Left cardiac atrium (tissue), 4 donors: Measurements from ENCODE around the gene LAMB4. TPM values are rescaled to one million over a fixed set of nuclear protein-coding genes. Genes with fewer than 3 reads are reported as not detected.

ENCODE experiments used
- ATAC-seq, 2 donors: fragments of 200-7000 bp; cut with Tn5 transposase; one replicate each; pipeline ENCODE4 v1.9.1; 2020; ENCODE audit warnings: mild to moderate bottlenecking in 2 of 2, moderate library complexity in 2 of 2
- DNase-seq: peaks from one replicate; pipeline ENCODE4 v3.0.0-alpha.2; 2020
- intact Hi-C, 2 donors: fragments of 100-400 bp; cut with DNase I; formaldehyde crosslinking; loops; one replicate each; pipeline versions ENCODE4 v1.14.1 to v1.15.1; 2022 to 2023
- total RNA-seq, 2 donors: library from RNA; stranded (reverse); fragmentation: NEBNext Ultra II Directional; extraction: Animal tissue kit (Norgen Biotek cat#: 25700); gene quantifications; one replicate each; pipeline ENCODE4 v1.2.1, GENCODE V29; 2021
- donor health status: DM: no; HTN: yes; CAD: no.
- donor health status: DM: no; HTN: yes; CAD: no; lungs with severe emphysema.
- donor health status: DM: yes; HTN: yes; CAD: no.
- donor health status: Dilated cardiomyopathy.

LAMB4 gene
- total RNA-seq, 2 donors from 2014 or later = 0.16 to 0.47 TPM

DNA sequence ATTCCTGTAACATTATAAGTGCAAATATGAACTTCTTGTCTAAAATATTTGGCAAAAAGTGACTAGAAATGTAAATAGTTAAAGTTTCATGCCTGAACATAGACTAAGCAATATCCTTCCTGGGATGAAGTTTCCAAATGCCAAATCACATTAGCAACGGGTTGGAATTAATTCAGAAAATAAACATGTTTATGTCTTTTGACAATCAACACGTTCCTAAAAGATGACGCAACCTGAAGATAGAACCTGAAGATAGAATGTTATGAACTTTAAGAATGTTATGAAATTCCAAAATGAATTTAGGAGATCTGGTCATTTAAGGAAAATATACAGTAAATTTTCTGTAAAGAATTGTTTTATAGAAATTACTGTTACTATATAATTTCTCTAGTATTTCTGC lies 9.2 kb downstream of the LAMB4 start:
- ATAC-seq (peak in 1 of 2 donors; percentile 26), DNase-seq (no peak)
- intact Hi-C loops = no loop called here

DNA sequence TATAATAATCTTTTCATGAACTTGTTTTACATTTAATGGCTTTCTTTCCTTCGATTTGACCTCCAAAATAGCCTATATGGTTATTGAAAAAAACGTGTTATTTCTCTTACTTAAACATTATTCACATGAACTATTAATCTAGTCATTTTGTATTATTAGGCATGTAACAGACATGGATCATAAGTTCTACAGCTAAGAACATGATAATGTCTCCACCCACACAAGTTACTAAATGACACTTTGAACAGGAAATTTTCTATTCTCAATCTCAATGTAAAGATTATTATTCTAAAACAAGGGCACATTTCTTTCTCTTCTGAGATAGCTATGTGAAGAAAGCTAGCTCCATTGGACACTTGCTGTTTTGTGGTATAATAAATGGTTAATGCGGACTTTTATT lies 10.0 kb downstream of the LAMB4 start:
- no peak for ATAC-seq
- intact Hi-C loops = no loop called here
- no peak for DNase-seq

DNA sequence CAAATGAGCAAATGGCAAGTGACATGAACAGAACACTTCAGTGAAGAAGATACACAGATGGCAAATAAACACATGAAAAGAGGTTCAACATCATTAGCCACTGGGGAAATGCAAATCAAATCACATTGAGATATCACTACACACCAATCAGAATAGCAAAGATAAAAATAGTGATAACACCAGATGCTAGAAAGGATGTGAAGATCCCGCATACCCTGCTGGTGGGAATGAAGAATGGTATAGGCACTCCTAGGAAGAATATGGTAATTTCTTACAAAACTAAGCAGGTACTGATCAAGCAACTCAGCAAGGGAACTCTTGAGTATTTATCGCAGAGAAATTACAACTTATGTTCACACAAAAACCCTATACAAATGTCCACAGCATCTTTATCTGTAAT lies 11.2 kb downstream of the LAMB4 start:
- ATAC-seq (no peak), DNase-seq (no peak)
- intact Hi-C loops = no loop called here

DNA sequence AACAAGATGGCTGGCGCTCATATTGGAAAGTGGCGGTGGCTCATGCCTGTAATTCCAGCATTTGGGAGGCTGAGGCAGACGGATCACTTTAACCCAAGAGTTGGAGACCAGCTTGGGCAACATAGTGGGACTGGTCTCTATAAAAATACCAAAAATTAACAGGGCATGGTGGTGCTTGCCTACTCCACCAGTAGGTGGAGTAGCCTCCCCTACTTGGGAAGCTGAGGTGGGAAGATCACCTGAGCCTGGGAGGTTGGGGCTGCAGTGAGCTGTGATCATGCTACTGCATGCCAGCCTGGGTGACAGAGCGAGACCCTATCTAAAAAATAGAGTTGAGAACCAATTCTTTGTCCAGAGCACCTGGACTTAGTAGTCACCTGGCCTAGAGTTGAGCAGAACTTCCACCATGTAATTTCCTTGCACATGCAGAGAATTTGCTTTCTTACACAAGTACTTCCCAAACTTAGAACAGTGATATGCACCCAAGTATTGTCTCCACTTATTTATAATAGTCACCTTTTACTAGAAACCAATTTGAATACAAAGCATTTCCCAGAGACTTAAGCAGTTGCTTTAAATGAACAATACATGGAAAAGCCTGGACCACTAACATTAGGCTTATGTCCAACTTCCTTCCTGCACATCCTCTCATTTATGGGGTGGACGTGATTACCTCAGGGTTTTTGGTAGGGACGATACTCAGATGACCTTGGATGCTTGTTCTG lies 15.9 kb downstream of the LAMB4 start:
- peak in 1 of 2 donors; percentile 30 for ATAC-seq
- intact Hi-C loops = no loop called here
- DNase-seq = no peak

DNA sequence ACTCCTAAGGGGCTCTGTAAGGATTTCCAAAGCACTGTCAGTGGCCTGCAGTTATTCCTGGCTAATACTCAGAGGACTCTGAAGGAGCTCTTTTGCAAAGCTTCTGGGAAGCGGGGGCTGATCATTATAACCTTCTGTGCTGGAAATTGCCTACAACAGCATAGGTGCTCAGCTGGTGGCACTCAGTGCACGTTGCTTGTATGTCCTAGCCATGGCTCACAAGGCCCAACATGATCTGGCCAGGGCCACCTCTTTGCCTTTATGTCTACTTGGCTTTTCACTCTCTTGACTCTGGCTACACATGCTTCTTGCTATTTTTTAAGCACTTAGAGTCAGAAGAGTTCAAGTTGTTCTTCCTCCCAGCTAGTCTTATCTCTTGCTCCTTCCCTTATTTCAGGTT lies 17.5 kb downstream of the LAMB4 start:
- no peak for DNase-seq
- intact Hi-C loops = no loop called here
- peak in 1 of 2 donors; percentile 63 for ATAC-seq

DNA sequence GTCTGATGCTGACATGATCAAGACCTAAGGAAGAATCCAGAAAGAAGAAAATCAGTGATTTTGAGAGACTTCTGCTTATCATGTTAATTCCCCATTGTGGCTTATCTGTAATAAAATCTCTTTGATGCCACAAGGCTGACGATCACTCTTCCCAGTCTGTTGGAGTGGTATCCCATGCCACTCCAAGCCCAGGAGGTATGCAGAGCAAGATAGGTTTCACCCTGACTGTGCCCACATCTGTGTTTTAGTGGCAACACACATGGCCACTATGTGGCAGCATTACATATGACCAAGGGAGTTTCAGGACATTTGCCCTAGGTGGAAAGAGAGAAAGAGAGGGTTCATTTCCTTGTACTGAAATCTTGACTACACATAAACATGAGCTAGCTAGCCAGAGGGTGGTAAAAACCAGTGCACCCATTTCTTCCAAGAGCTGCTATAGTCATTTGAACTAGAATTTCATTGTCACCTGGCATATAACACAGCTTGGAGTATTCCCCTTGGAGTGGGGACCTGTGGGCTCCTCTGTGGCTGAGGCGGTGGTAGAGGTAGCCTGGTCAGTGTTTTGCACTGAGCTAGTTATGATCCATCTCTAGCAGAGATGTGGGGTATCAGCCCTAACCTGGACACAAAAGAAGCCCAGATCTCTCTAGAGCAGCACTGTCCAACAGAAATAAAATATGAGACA lies 20.8 kb downstream of the LAMB4 start:
- ATAC-seq = no peak
- DNase-seq = no peak
- intact Hi-C loops = no loop called here

DNA sequence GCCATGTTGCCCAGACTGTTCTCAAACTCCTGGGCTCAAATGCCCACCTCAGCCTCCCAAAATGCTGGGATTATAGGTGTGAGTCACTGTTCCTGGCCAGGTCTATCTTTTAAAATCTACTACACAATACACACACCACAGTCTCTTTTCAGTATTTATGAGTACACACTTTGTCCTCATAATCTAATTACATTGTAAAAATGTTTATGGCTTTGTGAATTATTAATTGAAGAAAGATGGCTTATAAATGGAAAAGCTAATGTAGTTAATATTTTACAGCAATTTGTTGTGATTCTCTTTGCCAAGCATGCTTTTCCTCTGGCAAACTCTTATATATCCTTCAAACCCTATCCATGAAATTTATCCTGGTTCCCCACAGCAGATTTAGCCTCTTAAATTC lies 22.0 kb downstream of the LAMB4 start:
- ATAC-seq = no peak
- intact Hi-C loops = no loop called here
- no peak for DNase-seq

DNA sequence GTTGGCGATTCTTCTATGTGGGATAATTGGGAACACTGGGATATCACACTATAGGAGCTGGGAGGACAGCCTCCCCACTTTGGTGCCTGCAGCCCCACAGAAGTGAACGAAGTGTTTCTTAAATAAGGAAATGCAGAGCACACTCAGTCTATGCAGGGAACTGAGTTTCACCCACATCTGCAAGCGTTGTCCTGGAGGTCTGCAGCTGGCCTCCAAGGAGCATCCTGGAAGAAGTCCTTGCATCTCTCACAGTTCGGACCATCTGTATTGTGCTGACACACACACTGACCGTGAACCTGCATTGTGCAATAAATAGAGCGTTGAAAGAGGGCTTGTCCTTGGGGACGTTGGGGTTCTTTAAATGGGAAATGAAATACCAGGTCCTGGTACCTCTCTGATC lies 25.8 kb downstream of the LAMB4 start:
- DNase-seq (no peak), ATAC-seq (peak in 1 of 2 donors; percentile 43)
- intact Hi-C loops = no loop called here

DNA sequence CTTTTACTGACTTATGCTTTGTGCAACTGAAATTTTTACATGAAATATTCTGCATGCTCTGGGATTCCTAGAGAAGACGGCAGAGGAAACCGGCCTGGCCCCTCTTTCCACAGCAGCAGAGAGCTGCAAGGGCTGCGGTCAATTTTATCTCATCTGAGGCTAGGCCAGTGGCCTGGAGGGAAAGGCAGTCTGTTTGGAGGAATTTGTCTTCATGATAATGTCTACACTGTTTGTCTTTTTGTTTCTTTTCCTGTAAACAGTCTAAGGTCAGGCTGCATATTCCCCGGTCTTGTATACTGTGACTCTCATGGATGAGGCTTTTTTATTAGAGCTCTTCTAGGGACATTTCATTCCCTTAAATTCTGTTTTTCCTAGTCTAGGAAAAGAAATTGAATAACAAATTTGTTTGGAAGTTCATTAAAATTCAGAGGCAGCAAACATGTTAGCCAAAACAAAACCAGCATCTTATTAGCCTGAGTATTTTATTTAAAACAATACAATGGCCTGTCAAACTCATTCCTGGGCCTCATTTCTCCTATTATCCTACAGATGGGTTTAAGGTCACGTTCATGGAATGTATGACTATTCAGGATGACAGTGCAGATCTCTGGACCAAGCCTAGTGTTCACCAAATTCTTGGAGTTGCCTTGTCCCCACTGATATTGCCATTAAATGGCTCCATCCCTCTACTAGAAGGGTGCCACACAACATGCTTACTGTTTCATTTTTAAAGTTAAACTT lies 26.4 kb downstream of the LAMB4 start:
- ATAC-seq = peak; percentile 63 to 70
- no peak for DNase-seq
- intact Hi-C loops = no loop called here

DNA sequence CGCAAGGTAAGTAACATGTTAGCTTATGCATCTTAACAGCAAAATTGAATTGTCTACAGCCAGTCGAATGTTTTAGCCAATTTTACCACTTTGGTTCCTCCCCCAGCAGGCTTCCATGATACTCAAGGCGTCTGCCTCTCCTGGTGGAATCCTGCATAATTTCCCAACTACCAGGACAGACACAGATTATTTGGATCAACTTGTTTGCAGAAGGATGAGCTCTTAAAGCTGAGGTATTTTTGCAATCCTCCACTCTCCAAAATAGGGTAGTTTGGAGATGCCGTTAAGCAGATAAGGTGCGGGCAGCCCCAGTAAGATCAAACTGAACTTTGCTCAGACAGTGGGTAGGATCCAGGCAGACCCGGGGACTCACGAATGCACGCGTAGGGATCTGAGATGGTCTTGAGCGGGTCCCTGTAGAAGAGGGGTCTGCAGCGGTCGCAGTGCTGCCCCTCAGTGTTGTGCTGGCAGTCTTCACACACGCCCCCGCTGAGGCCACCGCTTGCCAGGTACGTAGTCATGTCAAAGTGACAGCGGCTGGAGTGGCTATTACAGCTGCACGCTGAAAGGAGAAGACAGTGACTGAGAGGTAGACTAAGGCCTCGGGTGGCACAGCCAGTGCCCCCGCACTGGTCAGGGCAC lies 27.4 kb downstream of the LAMB4 start:
- ATAC-seq (no peak), DNase-seq (no peak)

DNA sequence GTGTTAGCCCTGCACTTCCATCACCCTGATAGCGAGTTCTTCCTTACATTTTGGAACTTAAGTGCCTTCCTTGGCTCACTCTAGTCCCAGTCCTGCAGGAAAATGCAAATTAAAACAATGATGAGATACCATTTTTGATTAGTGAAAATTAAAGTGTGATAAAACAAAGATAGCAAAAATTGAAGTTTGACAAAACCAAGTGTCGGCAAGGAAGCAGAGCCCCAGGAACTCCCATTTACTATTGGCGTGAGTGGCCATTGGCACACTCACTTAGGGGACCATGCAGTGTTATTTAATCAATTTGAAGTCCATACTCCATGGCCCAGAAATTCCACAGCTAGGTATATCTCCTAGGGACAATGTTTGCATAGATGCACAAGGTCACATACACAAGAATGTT lies 28.4 kb downstream of the LAMB4 start:
- ATAC-seq (no peak), DNase-seq (no peak)
- intact Hi-C loops = no loop called here

More for the DNA sequence above, 27.4 kb downstream of the LAMB4 start:
- intact Hi-C loops = no loop called here

DNA sequence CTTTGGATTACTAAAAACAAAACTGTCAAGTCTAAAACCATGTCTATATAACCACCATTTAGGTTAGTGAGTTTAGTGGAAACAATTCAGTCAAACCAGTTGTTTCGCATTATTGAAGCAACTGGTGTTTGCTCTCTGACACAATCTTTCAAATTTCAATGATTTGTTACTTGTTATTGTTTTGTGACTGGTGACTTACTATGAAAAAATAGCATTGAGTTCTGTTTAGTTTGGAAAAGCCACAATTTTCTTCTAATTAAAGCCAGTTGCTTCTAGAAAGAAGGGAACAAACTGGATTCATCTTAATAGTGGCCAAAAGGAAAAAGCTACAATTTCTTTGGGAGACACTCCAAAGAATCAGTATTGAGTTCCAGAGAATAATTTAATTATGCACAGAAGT lies 30.4 kb downstream of the LAMB4 start:
- no peak for ATAC-seq

DNA sequence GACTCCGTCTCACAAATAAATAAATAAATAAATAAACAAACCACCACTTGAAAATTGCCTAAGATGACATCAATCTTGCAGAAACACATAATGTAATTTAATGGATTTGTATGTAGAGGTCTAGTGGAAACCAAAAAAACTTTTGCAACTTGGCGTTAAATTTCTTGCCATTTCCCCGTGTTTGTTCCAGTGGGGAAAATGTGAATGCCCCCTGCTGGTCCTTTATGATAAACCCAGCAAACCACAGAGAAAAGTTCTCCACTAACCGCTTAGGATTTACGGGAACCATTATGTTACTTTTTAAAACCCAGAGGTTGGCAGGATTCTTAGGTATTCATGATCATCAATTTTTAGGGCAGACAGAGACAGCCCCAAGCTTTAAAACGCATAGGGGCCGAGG lies 32.5 kb downstream of the LAMB4 start:
- ATAC-seq = no peak
- no peak for DNase-seq
- intact Hi-C loops = no loop called here

More for the DNA sequence above, 30.4 kb downstream of the LAMB4 start:
- intact Hi-C loops = no loop called here
- no peak for DNase-seq

DNA sequence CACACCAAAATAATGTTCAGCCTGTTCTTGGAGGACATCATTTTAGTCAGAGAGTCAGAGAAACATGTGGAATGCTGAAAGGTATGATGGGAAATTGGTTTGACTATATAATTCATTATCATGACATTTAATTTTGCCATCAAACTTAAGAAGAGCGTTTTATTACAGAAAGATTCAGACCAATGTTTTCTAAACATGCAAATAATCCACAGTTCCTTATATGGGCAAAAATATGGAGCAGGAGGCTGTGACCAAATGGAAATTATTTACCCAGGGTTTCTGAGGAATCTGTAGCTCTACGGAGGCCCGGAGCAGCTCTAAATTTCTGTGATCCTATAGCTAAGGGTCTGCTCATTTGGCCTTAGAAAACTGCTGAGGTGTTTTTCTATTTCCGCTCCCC lies 33.2 kb downstream of the LAMB4 start:
- no peak for ATAC-seq
- DNase-seq = no peak
- intact Hi-C loops = no loop called here

DNA sequence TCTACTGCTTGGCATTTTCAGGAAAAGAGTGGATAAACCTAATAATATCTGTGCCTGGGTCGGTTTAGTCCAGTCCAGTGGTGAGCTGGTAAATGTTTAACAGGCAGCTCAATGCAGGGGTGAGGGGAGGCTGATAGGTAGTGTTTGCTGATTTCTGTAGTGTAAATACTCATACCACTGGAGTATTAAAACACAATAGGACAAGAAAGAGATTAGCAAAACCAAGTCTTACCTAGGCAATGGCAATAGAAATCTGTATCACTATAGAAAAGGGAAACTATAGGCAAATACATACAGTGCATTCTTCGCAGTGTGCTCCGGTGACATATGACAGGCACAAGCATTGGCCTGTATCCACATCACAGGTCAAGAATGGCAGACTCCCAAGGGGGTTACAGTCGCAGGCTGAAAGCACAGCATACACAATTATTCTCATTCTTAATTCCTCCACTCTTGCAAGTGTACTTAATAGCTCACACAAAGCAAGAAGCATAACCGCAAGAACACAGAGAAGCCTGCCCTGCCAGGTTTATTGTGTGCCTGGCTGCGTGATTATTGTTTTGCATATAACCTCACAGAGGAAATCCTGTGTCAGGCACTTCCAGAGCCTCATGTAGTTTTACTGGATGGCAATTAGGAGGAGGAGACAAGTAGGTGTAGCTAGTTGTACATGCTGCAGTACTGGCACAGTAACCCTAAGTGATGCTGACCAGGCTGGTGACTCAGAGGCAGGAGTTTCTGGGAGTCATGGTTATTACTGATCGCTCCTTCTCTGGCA lies 35.0 kb downstream of the LAMB4 start:
- ATAC-seq = peak; percentile 67 to 94
- intact Hi-C loops = no loop called here
- peak; percentile 41 for DNase-seq

DNA sequence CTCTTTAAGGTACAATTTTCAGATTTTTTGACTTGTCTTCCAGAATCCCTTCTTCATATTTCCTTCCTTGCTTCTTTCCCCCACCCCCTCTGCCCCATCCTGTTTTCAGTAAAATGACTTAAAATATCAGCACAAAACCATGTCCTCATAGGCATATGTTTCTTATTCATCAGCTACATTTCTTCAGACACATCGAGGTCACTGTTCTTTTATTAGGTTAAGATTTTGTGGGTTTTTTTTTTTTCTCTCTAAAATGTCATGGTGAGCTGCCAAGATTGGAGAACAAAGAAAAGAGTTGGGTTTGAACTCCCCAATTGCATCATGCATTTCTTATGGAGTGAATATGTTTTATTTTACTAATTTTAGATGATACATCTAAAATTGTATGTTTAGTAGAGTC lies 35.8 kb downstream of the LAMB4 start:
- intact Hi-C loops = no loop called here

DNA sequence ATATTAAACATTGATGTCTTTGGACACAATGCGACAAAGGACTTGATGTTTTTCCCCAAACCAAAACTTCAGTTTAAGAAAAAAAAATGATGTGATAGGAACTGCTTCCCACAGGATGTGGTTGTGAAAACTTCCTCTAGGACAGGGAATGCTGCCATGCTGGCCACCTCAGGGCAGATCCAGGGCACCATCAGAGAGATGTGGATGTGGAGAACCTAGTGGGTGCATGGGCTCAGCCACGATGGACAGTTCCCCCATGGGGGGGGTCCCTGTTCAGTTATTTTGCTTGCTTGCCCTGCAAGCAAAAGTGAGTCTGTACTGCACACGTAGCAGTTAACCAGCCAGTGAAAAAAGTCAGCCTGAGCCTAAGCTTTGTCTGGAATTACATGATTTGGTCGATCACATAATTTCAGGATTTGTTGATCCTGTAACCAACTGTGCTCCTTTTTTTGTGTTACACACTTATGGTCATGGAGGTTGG lies 36.3 kb downstream of the LAMB4 start:
- intact Hi-C loops = no loop called here
- ATAC-seq (peak; percentile 45 to 50), DNase-seq (peak; percentile 33)

More for the DNA sequence above, 35.8 kb downstream of the LAMB4 start:
- ATAC-seq (peak in 1 of 2 donors; percentile 53), DNase-seq (no peak)

DNA sequence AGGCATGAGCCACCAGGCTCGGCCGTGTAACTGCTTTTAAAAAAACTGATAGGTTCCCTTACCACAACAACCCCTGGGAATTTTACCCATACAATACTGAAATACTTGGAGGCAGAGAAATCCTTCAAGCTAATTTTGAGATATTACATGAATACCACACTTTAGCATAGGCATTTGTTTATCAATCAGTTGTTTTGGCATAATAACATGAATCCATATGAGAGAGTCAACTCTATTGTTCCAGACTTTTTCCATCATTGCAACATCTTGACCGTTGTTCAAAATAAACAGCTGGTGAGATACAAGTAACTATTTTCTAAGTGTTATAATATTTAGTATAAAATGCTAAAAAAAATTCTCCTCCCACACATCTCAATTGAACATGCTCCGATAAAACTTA lies 36.8 kb downstream of the LAMB4 start:
- DNase-seq (no peak), ATAC-seq (no peak)
- intact Hi-C loops = no loop called here

DNA sequence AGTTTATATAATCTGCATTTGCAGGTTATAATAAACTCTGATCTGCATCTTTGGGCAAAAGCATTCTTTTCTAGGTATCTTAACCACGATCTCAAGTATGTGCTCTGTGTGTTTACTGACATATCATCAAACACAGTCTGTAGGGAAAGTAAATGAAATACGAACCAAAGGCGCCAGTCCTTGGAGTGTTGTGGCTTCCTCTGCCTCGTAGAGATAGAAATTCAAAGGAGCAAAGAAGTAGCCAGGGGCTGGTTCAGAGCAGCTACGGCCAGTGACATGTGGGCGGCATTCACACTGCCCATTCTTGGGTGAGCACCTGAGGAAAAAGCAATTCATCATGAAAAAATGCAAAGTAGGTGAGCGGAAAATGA lies 38.7 kb downstream of the LAMB4 start:
- intact Hi-C loops = no loop called here

More for the DNA sequence above, 38.7 kb downstream of the LAMB4 start:
- no peak for DNase-seq
- no peak for ATAC-seq
